Measurements from ENCODE around the gene NOD2. TPM values are rescaled to one million over a fixed set of nuclear protein-coding genes. Genes with fewer than 3 reads are reported as not detected.

The NOD2 gene
- total and polyA plus RNA-seq, 2 experiments from 2014 or later, result not detected

DNA sequence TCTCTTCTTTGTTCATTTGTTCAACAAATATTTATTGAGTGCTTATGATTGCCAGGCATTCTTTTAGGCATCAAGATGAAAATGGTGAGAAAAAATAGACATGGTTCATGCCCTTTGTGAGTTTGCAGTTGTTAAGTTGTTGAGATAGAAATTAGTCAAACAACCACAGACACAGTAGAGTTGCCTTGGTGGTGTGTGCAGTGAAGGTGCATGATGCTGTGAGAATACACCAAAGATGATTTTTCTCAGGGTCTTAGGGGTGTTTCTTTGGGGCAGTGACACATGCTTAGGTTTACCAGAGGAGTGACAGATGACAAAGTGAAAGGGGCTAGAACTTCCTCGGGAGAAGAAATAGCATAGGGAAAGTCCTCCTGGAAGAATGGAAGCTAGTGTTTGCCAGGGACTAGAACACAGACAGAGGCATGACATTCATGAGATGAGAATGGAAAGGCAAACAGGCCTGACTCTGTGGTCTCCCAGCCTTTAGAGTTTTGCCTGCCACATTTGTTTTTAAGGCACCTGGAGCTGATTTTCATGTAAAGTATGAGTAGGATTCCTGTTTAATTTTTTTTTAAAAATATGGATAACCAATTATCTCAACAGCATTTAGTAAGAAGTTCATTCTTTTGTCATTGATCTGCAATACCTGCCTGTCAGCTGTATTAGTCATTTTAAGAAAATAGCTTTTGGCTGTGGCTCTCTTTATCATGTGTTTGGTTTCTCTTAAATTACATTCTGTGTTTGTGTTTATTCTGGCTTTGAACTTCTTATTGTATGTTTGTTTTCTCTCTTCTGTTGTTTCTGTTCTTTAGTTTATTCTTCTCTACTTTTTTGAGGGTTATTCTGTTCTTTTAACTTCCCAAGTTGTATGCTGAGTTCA, 85.1 kb downstream of the NOD2 start:
- Histone ChIP-seq H3K9ac (no peak overlapping the region), H3K9me3 (ENCODE audit: low read depth) (no peaks in the 10 kb centered on the region), H3K4me1 (ENCODE audit: insufficient read depth) (no peaks in the 10 kb centered on the region), H4K20me1 (ENCODE audit: insufficient read depth) (no peaks in the 10 kb centered on the region), H3K9me2 (ENCODE audit: insufficient read depth) (no peaks in the 10 kb centered on the region), H3K27me3 (replicated peaks; ENCODE audit: insufficient read depth) (no peaks in the 10 kb centered on the region), H2AFZ (no peak overlapping the region), H3K4me3 (no peak overlapping the region), H3K4me2 (ENCODE audit: unreplicated experiment) (no peak overlapping the region), H3K27ac (no peak overlapping the region), H3K79me2 (ENCODE audit: insufficient read depth) (peaks cover 29% of the 10 kb centered on the region), H3K36me3 (ENCODE audit: low read depth) (peaks cover 24% of the 10 kb centered on the region), H3F3A (ENCODE audit: insufficient read depth) (no peaks in the 10 kb centered on the region)
- in situ Hi-C loops (cut with MboI), result loop anchor here (10.0 kb wide), 1 partner anchor 56 kb away; no protein-coding TSS in a partner anchor
- TF ChIP-seq EZH2 (IDR thresholded peaks at IDR 0.05; ENCODE audit: insufficient read depth, poor library complexity, severe bottlenecking), result no peak
- no peak for TF ChIP-seq EZH2phosphoT487 (IDR thresholded peaks at IDR 0.05; ENCODE audit: insufficient read depth, low read depth)
- DNase-seq, result no peak
- 89 to 90% methylated on average over 1 of the region's 1 CpG for WGBS, 2 experiments (ENCODE audit: low coverage in 1 of 2, low lambda C conversion rate in 2 of 2, missing lambda C conversion rate in 2 of 2)

DNA sequence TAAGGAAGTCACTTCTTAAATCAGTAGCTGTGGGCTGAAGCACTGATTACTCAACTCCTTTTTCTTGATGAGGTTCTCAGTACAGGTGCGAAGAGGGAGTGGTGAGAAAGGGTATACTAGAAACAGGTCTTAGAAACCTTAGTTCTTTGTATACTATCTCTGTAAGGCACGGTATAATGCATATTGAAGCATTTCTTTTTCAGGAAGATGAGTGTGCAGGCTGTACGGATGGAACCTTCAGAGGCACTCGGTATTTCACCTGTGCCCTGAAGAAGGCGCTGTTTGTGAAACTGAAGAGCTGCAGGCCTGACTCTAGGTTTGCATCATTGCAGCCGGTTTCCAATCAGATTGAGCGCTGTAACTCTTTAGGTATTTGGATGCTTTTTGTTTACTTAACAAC, 87.6 kb downstream of the NOD2 start:
- no peaks in the 10 kb centered on the region for H3F3A ChIP-seq (ENCODE audit: insufficient read depth)
- no peak overlapping the region for H2AFZ ChIP-seq
- no peaks in the 10 kb centered on the region for H3K9me2 ChIP-seq (ENCODE audit: insufficient read depth)
- WGBS, 2 experiments (ENCODE audit: low coverage in 1 of 2, low lambda C conversion rate in 2 of 2, missing lambda C conversion rate in 2 of 2), result 81 to 87% methylated on average over 7 of the region's 7 CpGs
- in situ Hi-C loops (cut with MboI), result no loop called here
- H4K20me1 ChIP-seq (ENCODE audit: insufficient read depth), result no peaks in the 10 kb centered on the region
- peaks cover 43% of the 10 kb centered on the region for H3K36me3 ChIP-seq (ENCODE audit: low read depth)
- H3K9ac ChIP-seq, result no peak overlapping the region
- H3K79me2 ChIP-seq (ENCODE audit: insufficient read depth), result peaks cover 4% of the 10 kb centered on the region
- H3K4me2 ChIP-seq (ENCODE audit: unreplicated experiment), result no peak overlapping the region
- TF ChIP-seq EZH2 (IDR thresholded peaks at IDR 0.05; ENCODE audit: insufficient read depth, poor library complexity, severe bottlenecking) (no peak), EZH2phosphoT487 (IDR thresholded peaks at IDR 0.05; ENCODE audit: insufficient read depth, low read depth) (no peak)
- no peak overlapping the region for H3K4me3 ChIP-seq
- H3K4me1 ChIP-seq (ENCODE audit: insufficient read depth), result no peaks in the 10 kb centered on the region
- no peaks in the 10 kb centered on the region for H3K9me3 ChIP-seq (ENCODE audit: low read depth)
- no peaks in the 10 kb centered on the region for H3K27me3 ChIP-seq (replicated peaks; ENCODE audit: insufficient read depth)
- no peak overlapping the region for H3K27ac ChIP-seq
- peak; percentile 22 for DNase-seq

DNA sequence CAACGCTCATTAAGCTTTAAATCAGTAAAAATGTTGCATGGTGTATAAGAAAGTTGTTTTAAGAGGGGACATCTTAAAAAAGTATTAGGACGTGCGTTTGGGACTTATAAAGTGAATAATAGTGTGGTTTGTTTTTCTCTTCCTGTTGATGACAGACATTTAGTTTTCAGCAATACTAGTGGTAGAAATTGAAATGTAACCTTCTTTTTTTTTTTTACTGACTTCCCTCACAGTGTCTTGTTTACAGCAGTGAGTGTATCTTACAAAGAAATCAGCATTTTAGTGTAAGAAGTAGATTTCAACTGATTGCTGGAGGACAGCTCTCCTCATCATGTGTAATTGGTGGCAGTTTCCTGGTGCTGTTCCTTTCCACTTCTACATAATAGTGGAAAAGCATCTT, 88.1 kb downstream of the NOD2 start:
- Histone ChIP-seq H3K4me2 (ENCODE audit: unreplicated experiment) (no peak overlapping the region), H3K4me3 (no peak overlapping the region), H3K9ac (no peak overlapping the region), H3K9me2 (ENCODE audit: insufficient read depth) (no peaks in the 10 kb centered on the region), H2AFZ (no peak overlapping the region), H3K27ac (no peak overlapping the region), H3K9me3 (ENCODE audit: low read depth) (no peaks in the 10 kb centered on the region), H3K79me2 (ENCODE audit: insufficient read depth) (no peaks in the 10 kb centered on the region), H3K27me3 (replicated peaks; ENCODE audit: insufficient read depth) (no peaks in the 10 kb centered on the region), H3F3A (ENCODE audit: insufficient read depth) (no peaks in the 10 kb centered on the region), H3K36me3 (ENCODE audit: low read depth) (peaks cover 43% of the 10 kb centered on the region), H4K20me1 (ENCODE audit: insufficient read depth) (no peaks in the 10 kb centered on the region), H3K4me1 (ENCODE audit: insufficient read depth) (no peaks in the 10 kb centered on the region)
- DNase-seq, result no peak
- TF ChIP-seq EZH2 (IDR thresholded peaks at IDR 0.05; ENCODE audit: insufficient read depth, poor library complexity, severe bottlenecking) (no peak), EZH2phosphoT487 (IDR thresholded peaks at IDR 0.05; ENCODE audit: insufficient read depth, low read depth) (no peak)
- 88 to 89% methylated on average over 3 of the region's 3 CpGs for WGBS, 2 experiments (ENCODE audit: low coverage in 1 of 2, low lambda C conversion rate in 2 of 2, missing lambda C conversion rate in 2 of 2)
- in situ Hi-C loops (cut with MboI), result no loop called here

Small RNAs within 50 kb of the gene (microRNA-seq; reads per million reads assigned to microRNA genes)
- 1.5 reads per million for gene MIR3181 (ENCODE audit: borderline number of aligned reads)

Small RNAs within 50 kb of the gene (small RNA-seq; reads per million reads assigned to genes)
- gene MIR3181 (ENCODE audit: low read depth, low replicate concordance), result not detected

Other genes starting within 250 kb of the NOD2 start
- not detected in 2 replicates for gene NKD1, start 145.2 kb upstream of the NOD2 start, total RNA-seq (2014; rRNA removed; shearing (Covaris generic))
- not detected in 2 replicates for gene NKD1, start 145.2 kb upstream of the NOD2 start, polyA plus RNA-seq (2016; fragmentation: Nextera tagmentation; extraction: Ambion mirVana)
- not detected in 2 replicates for gene SNX20, start 12.3 kb upstream of the NOD2 start, total RNA-seq (2014; rRNA removed; shearing (Covaris generic))
- not detected in 2 replicates for gene SNX20, start 12.3 kb upstream of the NOD2 start, polyA plus RNA-seq (2016; fragmentation: Nextera tagmentation; extraction: Ambion mirVana)
- 32.6 and 46.5 TPM in 2 replicates for gene CYLD, start 48.5 kb downstream of the NOD2 start, total RNA-seq (2014; rRNA removed; shearing (Covaris generic))
- 21.7 and 22.4 TPM in 2 replicates for gene CYLD, start 48.5 kb downstream of the NOD2 start, polyA plus RNA-seq (2016; fragmentation: Nextera tagmentation; extraction: Ambion mirVana)